Karpas-422 (cell line): Measurements from ENCODE around the gene SPN. TPM values are rescaled to one million over a fixed set of nuclear protein-coding genes. Genes with fewer than 3 reads are reported as not detected.
A peak's percentile ranks its signal among the peaks of the same experiment; 100 is the strongest.
"Not testable (repeated sequence)": the region's sequence is repeated elsewhere in the genome, so short reads cannot be mapped to it uniquely, and the experiment has no call there.

Source experiments
- DNase-seq: peaks from one replicate; pipeline ENCODE4 v3.0.0-alpha.2; 2015
- H2AFZ ChIP-seq: fragments of 200-600 bp; sonication (generic); 2 replicates; pipeline ENCODE4 v1.6.1; 2014; ENCODE audit warnings: antibody characterized with exemption, low read length, mixed read lengths
- H3K27ac ChIP-seq: fragments of 200-600 bp; sonication (generic); 2 replicates; pipeline ENCODE4 v1.5.1; 2014; ENCODE audit warnings: mild to moderate bottlenecking, low read length, moderate library complexity
- H3K27me3 ChIP-seq: fragments of 200-600 bp; sonication (generic); 2 replicates; pipeline ENCODE4 v1.6.1; 2014; ENCODE audit warnings: low read length, mixed read lengths
- H3K36me3 ChIP-seq: fragments of 200-600 bp; sonication (generic); 2 replicates; pipeline ENCODE4 v1.6.1; 2014; ENCODE audit warnings: low read length, mixed read lengths; ENCODE audit not compliant: insufficient read depth
- H3K4me1 ChIP-seq: fragments of 200-600 bp; sonication (generic); 2 replicates; pipeline ENCODE4 v1.6.1; 2014; ENCODE audit warnings: mild to moderate bottlenecking, low read length, mixed read lengths
- H3K4me2 ChIP-seq: fragments of 200-600 bp; sonication (generic); 2 replicates; pipeline ENCODE4 v1.6.1; 2014; ENCODE audit warnings: low read length, low read depth, mild to moderate bottlenecking; ENCODE audit not compliant: poor library complexity, severe bottlenecking
- H3K4me3 ChIP-seq: fragments of 200-600 bp; sonication (generic); 2 replicates; pipeline ENCODE4 v1.5.1; 2014; ENCODE audit warnings: mild to moderate bottlenecking, antibody characterized with exemption, low read length, mixed read lengths
- H3K79me2 ChIP-seq: fragments of 200-600 bp; sonication (generic); 2 replicates; pipeline ENCODE4 v1.6.1; 2014; ENCODE audit warnings: mild to moderate bottlenecking, low read length, mixed read lengths
- H3K9ac ChIP-seq: fragments of 200-600 bp; sonication (generic); 2 replicates; pipeline ENCODE4 v1.6.0; 2014; ENCODE audit warnings: low read length
- H3K9me2 ChIP-seq: fragments of 200-600 bp; sonication (generic), shearing (Covaris generic); replicated peaks from 2 replicates; pipeline ENCODE4 v1.6.0; 2014; ENCODE audit warnings: mild to moderate bottlenecking, low read length, moderate library complexity; ENCODE audit not compliant: insufficient read depth
- H3K9me3 ChIP-seq: fragments of 300-700, 200-600 bp; sonication (generic); 2 replicates; pipeline ENCODE4 v1.6.1; 2014; ENCODE audit warnings: low read length, mixed read lengths
- H4K20me1 ChIP-seq: fragments of 200-600 bp; sonication (generic); 2 replicates; pipeline ENCODE4 v1.6.1; 2014; ENCODE audit warnings: mild to moderate bottlenecking, antibody characterized with exemption, low read length, low read depth; ENCODE audit not compliant: insufficient read depth
- total RNA-seq: library from RNA; depleted of rRNA; stranded (reverse); fragments of >200 nt; shearing (Covaris generic); gene quantifications from 2 replicates; pipeline ENCODE4 v1.2.3, GENCODE V29; 2014; ENCODE audit warnings: low replicate concordance

Gene SPN
- total RNA-seq, 1 experiment from 2014 or later: 0.63 TPM

DNA sequence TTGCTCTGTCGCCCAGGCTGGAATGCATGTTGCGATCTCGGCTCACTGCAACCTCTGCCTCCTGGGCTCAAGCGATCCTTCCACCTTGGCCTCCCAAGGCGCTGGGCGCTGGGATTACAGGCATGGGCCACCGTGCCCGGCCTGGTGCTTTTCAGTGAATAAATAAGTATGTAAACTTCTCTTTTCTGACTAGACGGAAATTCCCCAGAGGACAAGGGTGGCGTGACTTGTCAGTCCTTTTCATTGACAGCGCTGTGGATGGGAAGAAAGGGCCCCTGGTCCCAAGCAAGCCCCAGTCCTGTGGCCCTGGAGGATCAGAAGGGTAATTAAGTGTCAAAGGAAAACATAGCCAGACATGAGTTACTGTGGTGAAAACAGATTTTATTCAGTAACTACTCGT is 9.6 kb upstream of the SPN start:
- Histone ChIP-seq H3K36me3 (no peaks in the 10 kb centered on the region), H3K4me1 (peaks cover 10% of the 10 kb centered on the region), H3K9me3 (no peaks in the 10 kb centered on the region), H3K27ac (no peak overlapping the region), H3K9me2 (no peaks in the 10 kb centered on the region), H3K9ac (no peak overlapping the region), H3K4me3 (no peak overlapping the region), H3K27me3 (no peaks in the 10 kb centered on the region), H4K20me1 (no peaks in the 10 kb centered on the region), H3K79me2 (no peaks in the 10 kb centered on the region), H2AFZ (no peak overlapping the region), H3K4me2 (peak overlapping the region; percentile 49)
- peak; percentile 77 for DNase-seq

DNA sequence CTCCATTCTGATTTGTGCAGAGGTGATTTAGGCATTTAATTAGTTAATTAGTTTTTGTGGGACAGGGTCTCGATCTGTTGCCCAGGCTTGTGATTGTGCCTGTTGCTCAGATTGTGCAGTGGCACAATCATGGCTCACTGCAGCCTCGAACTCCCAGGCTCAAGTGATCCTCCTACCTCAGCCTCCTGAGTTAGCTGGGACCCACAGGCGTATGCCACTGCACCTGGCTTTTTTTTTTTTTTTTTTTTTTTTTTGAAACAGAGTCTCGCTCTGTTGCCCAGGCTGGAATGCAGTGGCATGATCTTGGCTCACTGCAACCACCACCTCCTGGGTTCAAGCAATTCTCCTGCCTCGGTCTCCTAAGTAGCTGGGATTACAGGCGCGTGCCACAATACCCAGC is 9.2 kb upstream of the SPN start:
- DNase-seq, H3K4me3 ChIP-seq, H3K9ac ChIP-seq, H2AFZ ChIP-seq, H3K79me2 ChIP-seq, H3K27me3 ChIP-seq, H3K9me2 ChIP-seq, H3K27ac ChIP-seq, H3K9me3 ChIP-seq, H3K36me3 ChIP-seq, H4K20me1 ChIP-seq: not testable (repeated sequence)
- Histone ChIP-seq H3K4me2 (peak overlapping the region; percentile 49), H3K4me1 (peaks cover 10% of the 10 kb centered on the region)

DNA sequence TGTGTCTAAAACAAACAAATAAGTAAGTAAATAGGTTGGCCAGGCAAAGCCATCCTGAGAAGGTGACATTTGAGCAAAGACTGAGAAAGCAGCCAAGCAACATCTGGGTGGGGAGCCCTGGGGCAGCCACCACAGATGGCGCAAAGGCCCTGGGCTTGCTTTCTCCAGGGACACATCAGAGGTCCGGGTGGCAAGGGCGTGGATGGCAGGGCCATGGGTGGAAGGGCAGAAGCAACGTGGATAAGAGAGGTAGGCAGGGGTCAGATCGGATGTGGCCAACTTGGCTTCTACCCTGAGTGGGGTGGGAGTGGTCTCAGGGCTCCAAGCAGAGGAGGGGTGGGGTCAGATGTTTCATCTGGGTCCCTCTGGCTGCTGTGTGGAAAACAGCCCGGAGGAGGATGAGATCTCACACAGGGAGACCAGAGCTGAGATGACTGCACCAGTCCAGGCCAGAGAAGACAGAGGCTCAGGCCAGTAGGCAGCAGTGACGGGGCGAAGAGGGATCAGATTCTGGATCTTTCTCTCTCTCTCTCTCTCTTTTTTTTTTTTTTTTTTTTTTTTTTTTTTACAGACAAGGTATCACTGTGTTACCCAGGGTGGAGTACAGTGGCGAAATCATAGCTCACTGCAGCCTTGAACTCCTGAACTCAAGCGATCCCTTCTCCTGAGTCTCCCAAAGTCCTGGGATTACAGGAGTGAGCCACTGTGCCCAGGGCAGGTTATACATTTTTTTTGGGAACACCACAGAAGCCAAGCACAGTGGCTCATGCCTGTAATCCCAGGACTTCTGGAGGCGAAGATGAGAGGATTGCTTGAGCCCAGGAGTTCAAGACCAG is 6.1 kb upstream of the SPN start:
- Histone ChIP-seq H3K27ac (no peak overlapping the region), H3K36me3 (no peaks in the 10 kb centered on the region), H3K9ac (no peak overlapping the region), H3K4me1 (peaks cover 20% of the 10 kb centered on the region), H3K9me3 (no peaks in the 10 kb centered on the region), H3K9me2 (no peaks in the 10 kb centered on the region), H3K4me3 (no peak overlapping the region), H3K79me2 (no peaks in the 10 kb centered on the region), H3K4me2 (no peak overlapping the region), H4K20me1 (no peaks in the 10 kb centered on the region), H3K27me3 (no peaks in the 10 kb centered on the region), H2AFZ (no peak overlapping the region)
- DNase-seq: no peak

DNA sequence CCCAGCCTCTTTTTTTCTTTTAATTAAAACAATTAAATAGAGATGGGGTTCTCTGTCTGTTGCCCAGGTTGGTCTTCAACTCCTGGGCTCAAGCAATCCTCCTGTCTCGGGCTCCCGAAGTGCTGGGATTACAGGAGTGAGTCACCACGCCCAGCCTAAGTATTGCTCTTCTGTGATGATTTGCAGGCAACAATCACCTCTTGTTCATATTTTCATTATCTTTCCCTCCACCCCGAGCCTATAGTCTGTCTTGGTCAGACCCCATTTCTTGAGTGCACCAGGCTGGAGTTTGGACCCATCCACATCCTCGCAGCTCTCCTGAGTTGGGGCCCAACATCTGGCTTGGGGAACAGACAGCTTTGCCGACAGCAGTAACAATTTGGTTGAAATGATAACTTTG is 4.3 kb upstream of the SPN start:
- no peak overlapping the region for H3K9ac ChIP-seq
- no peaks in the 10 kb centered on the region for H3K36me3 ChIP-seq
- no peak overlapping the region for H2AFZ ChIP-seq
- no peaks in the 10 kb centered on the region for H3K9me3 ChIP-seq
- H3K27me3 ChIP-seq: no peaks in the 10 kb centered on the region
- H4K20me1 ChIP-seq: no peaks in the 10 kb centered on the region
- no peaks in the 10 kb centered on the region for H3K9me2 ChIP-seq
- H3K4me3 ChIP-seq: no peak overlapping the region
- no peak for DNase-seq
- H3K4me1 ChIP-seq: peaks cover 26% of the 10 kb centered on the region
- no peaks in the 10 kb centered on the region for H3K79me2 ChIP-seq
- no peak overlapping the region for H3K4me2 ChIP-seq
- no peak overlapping the region for H3K27ac ChIP-seq

DNA sequence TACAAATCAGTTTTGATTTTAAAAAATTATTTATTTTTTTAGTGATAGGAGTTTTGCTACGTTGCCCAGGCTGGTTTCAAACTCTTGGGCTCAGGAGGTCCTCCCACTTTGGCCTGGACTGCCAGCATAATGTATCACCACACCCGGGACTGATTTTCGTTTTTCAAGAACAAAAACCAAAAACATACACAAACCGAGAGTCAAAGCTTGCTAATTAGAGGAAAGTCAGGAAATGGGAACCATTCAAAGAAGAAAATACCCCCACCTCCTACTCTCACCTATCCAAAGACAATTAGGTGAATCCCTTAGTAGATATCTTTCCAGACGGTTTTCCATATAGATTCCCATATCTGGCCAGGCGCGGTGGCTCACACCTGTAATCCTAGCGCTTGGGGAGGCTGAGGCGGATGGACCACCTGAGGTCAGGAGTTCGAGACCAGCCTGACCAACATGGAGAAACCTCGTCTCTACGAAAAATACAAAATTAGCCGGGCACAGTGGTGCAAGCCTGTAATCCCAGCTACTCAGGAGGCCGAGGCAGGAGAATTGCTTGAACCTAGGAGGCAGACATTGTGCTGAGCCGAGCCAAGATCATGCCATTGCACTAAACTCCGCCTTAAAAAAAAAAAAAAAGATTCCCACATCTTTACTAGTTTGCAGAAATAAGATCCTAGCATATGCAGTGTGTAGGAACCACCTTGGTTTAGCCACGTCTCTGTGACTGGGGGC is 883 bp upstream of the SPN start:
- Histone ChIP-seq H4K20me1 (no peaks in the 10 kb centered on the region), H3K79me2 (no peaks in the 10 kb centered on the region), H3K27ac (no peak overlapping the region), H3K4me3 (no peak overlapping the region), H2AFZ (no peak overlapping the region), H3K4me2 (no peak overlapping the region), H3K9me3 (no peaks in the 10 kb centered on the region), H3K9me2 (no peaks in the 10 kb centered on the region), H3K36me3 (no peaks in the 10 kb centered on the region), H3K27me3 (no peaks in the 10 kb centered on the region), H3K4me1 (peaks cover 59% of the 10 kb centered on the region), H3K9ac (no peak overlapping the region)
- DNase-seq: no peak

DNA sequence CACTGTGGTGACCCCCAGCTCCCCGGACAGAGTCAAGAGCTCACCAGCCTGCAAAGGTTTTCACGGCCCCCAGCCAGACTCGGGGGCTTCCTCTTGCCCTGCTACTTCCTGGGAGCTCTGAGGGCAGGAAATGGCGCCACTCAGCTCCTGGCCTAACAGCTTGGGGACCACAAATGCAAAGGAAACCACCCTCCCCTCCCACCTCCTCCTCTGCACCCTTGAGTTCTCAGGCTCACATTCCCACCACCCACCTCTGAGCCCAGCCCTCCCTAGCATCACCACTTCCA is 375 bp upstream of the SPN start:
- Histone ChIP-seq H3K27ac (no peak overlapping the region), H3K9me2 (no peaks in the 10 kb centered on the region), H2AFZ (no peak overlapping the region), H3K79me2 (no peaks in the 10 kb centered on the region), H3K4me3 (no peak overlapping the region), H3K9ac (no peak overlapping the region), H3K4me1 (peaks cover 62% of the 10 kb centered on the region), H3K27me3 (no peaks in the 10 kb centered on the region), H4K20me1 (no peaks in the 10 kb centered on the region), H3K9me3 (no peaks in the 10 kb centered on the region), H3K36me3 (no peaks in the 10 kb centered on the region), H3K4me2 (no peak overlapping the region)
- no peak for DNase-seq

DNA sequence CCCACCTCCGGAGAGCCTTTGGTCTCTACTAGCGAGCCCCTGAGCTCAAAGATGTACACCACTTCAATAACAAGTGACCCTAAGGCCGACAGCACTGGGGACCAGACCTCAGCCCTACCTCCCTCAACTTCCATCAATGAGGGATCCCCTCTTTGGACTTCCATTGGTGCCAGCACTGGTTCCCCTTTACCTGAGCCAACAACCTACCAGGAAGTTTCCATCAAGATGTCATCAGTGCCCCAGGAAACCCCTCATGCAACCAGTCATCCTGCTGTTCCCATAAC is 702 bp downstream of the SPN start:
- peak overlapping the region; percentile 68 for H3K9ac ChIP-seq
- H3K4me2 ChIP-seq: peak overlapping the region; percentile 71
- no peaks in the 10 kb centered on the region for H3K9me3 ChIP-seq
- no peaks in the 10 kb centered on the region for H3K36me3 ChIP-seq
- H3K4me1 ChIP-seq: peaks cover 62% of the 10 kb centered on the region
- DNase-seq: no peak
- H3K9me2 ChIP-seq: no peaks in the 10 kb centered on the region
- no peaks in the 10 kb centered on the region for H3K79me2 ChIP-seq
- peak overlapping the region; percentile 96; the same call in 1 of the 2 replicates for H2AFZ ChIP-seq
- no peaks in the 10 kb centered on the region for H4K20me1 ChIP-seq
- peak overlapping the region; percentile 50 for H3K4me3 ChIP-seq
- no peaks in the 10 kb centered on the region for H3K27me3 ChIP-seq
- H3K27ac ChIP-seq: no peak overlapping the region

DNA sequence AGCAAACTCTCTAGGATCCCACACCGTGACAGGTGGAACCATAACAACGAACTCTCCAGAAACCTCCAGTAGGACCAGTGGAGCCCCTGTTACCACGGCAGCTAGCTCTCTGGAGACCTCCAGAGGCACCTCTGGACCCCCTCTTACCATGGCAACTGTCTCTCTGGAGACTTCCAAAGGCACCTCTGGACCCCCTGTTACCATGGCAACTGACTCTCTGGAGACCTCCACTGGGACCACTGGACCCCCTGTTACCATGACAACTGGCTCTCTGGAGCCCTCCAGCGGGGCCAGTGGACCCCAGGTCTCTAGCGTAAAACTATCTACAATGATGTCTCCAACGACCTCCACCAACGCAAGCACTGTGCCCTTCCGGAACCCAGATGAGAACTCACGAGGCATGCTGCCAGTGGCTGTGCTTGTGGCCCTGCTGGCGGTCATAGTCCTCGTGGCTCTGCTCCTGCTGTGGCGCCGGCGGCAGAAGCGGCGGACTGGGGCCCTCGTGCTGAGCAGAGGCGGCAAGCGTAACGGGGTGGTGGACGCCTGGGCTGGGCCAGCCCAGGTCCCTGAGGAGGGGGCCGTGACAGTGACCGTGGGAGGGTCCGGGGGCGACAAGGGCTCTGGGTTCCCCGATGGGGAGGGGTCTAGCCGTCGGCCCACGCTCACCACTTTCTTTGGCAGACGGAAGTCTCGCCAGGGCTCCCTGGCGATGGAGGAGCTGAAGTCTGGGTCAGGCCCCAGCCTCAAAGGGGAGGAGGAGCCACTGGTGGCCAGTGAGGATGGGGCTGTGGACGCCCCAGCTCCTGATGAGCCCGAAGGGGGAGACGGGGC is 1.3 kb downstream of the SPN start:
- peaks cover 62% of the 10 kb centered on the region for H3K4me1 ChIP-seq
- H3K36me3 ChIP-seq: no peaks in the 10 kb centered on the region

More for the DNA sequence above, 1.3 kb downstream of the SPN start:
- Histone ChIP-seq H3K4me3 (peak overlapping the region; percentile 50), H3K9me2 (no peaks in the 10 kb centered on the region), H3K9ac (peak overlapping the region; percentile 68), H3K4me2 (peak overlapping the region; percentile 71), H3K9me3 (no peaks in the 10 kb centered on the region), H4K20me1 (no peaks in the 10 kb centered on the region), H3K27me3 (no peaks in the 10 kb centered on the region), H2AFZ (peak overlapping the region; percentile 96; the same call in 1 of the 2 replicates), H3K27ac (no peak overlapping the region), H3K79me2 (no peaks in the 10 kb centered on the region)
- DNase-seq: peak; percentile 78
